ELR (cell line): ENCODE results near the gene ACOT7.
A peak's percentile ranks its signal among the peaks of the same experiment; 100 is the strongest.
"Not testable (repeated sequence)": the region's sequence is repeated elsewhere in the genome, so short reads cannot be mapped to it uniquely, and the experiment has no call there.

ENCODE experiments used
- DNase-seq: peaks from one replicate; pipeline ENCODE4 v3.0.0-alpha.2; 2015; ENCODE audit warnings: low read depth

ACOT7 gene, protein sequence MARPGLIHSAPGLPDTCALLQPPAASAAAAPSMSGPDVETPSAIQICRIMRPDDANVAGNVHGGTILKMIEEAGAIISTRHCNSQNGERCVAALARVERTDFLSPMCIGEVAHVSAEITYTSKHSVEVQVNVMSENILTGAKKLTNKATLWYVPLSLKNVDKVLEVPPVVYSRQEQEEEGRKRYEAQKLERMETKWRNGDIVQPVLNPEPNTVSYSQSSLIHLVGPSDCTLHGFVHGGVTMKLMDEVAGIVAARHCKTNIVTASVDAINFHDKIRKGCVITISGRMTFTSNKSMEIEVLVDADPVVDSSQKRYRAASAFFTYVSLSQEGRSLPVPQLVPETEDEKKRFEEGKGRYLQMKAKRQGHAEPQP

DNA sequence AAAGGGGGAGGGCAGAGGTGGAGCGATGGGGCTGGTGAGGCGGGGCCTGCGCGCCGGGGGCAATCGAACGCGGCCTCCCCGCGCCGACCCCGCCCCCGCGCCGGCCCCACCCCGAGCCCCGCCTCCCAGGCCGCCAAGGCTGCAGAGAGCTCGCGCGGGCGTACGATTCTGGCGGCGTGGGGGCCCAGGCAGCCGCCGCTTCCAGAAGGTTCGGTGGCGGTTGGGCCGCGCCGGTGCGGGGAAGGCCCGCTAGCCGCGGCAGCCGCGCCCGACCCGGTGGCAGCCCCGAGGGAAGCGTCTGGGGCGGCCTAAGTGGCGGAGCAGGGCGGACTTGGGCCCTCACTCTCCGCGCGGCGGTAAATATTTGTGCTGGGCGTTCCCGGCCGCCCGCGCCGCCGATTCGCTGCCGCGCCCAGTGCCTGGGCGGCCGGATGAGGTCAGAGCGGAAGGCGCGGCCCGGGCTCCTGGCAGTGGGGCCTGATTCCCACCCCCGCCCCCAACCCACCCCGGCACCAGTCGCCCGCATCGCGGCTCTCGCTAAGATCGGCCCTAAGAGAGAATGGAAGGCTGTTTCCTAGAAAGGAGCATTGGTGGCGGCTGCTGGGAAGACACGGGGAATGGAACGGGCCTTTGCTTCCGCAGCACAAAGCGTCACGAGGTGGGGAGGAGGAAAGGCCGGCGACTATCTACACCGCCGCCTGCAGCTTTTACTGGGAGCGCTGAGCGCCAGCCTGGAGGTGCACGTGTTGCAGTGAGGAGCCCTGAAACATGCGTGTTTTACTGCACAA is at the start of gene ACOT7:
ACOT7 (minus strand) TSS at position 368 of the 788 bp plus-strand sequence. CDS start 368 bp downstream, outside the sequence.
- DNase-seq: peak; percentile 87

DNA sequence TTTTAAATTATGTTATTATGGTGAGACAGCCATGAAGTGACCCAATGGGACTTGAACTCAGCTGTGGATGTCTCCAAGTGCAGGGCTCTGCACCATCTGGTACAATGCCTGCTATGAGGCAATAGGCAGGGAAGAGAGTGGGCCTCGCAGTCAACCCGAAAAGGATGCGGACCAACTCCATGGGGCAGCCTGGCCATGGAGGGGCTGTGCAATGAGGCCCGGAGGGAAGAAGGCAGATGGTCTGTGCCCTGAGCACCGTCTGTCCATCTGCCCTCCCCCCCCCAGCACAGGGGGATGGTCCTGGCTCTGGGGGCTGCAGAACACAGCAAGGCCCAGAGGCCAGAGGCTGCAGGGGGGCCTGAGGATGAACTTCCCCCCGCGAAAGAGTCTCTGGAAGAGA is 48.0 kb upstream of the ACOT7 start:
- no peak for DNase-seq

DNA sequence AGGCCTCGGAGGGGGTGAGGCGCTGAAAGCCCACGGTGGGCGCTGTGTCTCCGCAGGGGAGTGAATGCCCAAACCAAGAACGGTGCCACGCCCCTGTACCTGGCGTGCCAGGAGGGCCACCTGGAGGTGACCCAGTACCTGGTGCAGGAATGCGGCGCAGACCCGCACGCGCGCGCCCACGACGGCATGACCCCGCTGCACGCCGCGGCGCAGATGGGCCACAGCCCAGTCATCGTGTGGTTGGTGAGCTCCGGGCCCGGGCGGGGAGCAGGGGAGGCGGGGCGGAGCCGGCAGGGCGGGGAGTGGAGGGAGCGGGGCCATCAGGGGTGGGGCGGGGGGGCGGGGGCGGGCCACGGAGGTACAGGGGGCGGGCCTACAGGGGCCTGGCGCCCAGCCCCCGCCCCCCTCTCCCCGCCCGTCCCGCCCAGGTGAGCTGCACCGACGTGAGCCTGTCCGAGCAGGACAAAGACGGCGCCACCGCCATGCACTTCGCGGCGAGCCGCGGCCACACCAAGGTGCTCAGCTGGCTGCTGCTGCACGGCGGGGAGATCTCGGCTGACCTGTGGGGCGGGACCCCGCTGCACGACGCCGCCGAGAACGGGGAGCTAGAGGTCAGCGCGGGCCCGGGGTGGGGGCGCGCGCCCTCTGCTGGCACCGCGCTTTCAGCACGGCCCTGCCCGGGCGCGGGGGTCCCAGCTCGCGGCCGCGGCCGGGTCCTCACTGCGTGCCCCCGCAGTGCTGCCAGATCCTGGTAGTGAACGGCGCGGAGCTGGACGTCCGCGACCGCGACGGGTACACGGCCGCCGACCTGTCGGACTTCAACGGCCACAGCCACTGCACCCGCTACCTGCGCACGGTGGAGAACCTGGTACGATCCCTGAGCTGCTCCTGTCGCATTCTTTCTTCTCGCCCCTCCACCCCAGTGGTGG is 46.9 kb upstream of the ACOT7 start:
- peak; percentile 64 for DNase-seq

DNA sequence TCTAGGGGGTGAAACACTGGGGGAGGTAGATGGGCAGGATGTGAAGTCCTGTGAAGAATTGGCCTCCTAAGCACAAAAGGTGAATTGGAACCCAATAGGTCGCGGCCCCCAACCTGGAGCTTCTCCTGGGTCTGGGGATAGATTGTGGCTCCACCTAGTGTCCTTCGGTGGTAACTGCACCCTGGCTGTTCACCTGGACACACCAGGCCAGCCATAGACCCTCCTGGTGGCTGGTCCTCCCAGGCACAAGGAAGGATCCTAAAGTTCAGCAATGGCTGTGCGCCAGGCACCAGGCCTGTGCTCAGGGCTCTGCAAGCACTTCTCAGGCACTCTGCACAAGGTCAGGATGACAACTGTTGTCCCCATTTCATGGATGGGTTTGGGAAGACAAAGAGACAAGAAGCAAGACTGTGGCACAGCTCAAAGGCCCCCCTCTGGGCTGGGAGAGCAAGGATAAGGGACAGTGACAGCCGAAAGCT is 44.5 kb upstream of the ACOT7 start:
- peak; percentile 64 for DNase-seq

DNA sequence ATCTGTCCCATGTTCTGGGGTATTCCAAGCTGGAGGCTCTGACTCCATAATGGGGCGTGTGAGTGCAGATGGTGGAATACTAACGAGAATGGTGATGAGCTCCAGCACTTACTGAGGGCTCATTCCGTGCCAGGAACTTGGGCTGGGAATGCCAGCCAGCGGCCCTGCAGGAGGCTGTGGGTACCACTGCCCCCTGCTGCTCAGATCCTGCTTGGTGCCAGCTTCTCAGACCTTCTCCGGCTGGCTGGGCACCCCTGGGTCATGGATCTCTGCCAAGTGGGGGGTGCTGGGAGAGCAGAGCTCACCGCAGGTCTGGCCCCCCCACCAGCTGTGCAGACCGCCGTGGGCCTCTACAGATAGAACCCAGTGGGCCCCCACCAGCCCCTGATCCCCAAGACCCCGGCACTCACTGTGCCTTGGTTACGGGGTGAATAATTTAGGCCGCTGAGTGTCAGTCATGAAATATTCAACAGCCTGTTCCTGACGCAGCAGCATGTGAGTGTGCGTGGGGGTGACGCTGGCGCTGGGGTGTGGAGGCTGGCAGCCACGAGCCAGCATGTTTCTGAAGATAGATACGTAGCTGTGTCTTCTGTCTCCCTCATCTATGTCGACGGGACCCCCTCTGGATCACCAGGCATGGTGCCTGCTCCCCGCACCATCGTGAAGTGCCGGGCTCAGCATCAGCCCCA is 43.6 kb upstream of the ACOT7 start:
- not testable (repeated sequence) for DNase-seq

DNA sequence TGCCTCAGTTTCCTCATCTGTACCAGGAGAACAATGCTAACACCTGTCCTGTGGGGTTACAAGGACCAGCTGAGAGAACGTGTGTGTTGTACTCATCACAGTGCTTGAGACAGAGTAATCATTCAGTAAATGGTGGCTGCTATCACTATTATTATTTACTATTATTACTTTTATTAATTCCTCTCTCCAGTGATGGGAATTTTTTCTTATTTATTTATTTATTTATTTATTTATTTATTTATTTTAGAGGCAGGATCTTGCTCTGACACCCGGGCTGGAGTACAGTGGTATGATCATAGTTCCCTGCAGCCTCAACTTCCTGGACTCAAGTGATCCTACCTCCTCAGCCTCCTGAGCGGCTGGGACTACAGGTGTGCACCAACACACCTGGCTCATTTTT is 42.7 kb upstream of the ACOT7 start:
- not testable (repeated sequence) for DNase-seq

DNA sequence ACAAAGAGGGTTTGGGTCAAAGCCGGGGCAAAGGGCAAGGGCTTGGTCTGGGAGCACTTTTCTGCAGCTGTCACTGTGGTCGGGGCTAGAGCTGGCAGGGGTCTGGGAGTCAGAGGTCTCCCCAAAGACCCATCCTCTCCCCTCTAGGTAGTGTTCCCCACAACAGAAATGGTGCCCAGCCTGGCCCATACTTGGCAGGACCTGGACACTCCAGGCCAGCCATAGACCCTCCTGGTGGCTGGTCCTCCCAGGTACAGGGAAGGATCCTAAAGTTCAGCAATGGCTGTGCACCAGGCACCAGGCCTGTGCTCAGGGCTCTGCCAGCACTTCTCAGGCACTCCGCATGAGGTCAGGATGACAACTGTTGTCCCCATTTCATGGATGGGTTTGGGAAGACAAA is 42.0 kb upstream of the ACOT7 start:
- DNase-seq: no peak

DNA sequence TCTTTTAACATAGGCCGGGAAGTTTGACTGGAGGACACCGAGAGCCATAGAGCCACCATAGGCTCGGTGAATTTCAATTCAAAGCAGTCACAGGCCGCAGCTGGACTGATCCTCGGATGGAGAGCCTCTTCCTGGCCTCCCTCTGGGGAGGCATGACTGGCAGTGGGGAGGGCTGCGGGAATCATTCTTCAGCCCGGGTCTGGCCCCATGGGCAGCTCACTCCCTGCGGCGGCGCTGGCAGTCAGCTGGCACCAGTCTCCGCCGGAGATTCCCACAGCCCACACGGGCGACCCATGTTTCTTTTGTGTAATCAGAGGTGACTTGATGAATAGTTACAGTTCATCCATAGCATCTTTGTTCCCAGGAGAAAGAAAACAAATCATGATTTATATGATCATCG is 41.6 kb upstream of the ACOT7 start:
- no peak for DNase-seq

DNA sequence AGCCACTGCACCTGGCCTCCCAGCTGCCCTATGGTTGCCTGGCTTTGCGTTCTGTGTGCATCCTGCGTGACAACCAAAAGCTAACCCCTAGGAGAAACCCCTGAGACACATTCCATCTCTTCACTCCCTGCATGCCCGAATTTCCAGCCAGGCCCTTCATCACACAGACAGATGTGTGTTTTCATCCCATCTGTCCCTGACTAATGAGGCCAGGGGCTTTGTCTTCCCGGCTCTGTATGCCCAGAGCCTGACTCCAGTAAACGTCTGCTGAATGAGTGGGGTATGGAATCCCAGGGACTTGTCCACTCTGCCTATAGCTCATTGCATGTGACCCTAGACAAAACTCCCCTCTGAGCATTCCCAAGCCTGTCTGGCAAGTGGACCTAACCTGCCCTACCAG is 40.6 kb upstream of the ACOT7 start:
- DNase-seq: no peak

DNA sequence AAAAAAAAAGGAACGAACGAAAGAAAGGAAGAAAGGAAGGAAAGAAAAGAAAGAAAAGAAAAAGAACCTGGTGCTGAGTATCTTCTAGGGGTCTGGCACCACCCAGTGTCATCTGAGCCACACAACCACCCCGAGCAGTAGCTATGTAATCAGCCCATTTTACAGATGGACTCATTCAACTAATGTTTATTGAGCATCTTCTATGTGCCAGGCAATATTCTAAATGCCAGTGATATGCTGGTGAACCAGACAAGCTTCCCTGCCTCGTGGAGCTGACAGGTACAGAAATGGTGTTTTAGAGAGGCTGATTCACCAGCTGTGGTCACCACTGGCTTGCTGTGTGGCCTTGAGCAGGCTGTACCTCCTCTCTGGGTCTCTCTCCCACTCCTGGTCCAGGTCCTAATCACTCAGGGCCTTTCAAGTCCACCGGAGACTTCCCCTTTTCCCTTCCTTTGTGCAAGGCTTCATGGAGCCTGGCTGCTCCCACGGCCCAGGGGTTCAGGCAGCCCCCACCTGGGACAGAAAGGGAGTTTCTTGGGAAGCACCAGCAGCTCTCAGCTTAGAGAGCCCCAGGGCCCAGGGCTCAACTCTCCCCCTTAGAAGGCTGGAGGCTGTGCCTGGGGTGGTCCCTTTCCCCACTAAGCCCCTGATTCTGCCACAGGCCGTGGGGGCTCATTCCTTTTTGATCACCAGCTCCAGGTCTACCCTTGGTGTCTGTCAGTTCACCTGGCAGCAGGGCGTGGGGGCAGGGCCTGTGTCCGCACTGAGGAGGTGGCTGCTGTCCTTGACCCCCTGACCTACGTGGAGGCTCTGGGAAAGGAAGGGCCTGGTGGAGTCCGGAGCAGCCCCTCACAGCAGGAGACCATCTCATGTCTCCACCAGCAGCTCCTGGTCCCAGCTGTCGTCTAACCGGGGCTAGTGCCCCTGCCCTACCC is 38.3 kb upstream of the ACOT7 start:
- not testable (repeated sequence) for DNase-seq

DNA sequence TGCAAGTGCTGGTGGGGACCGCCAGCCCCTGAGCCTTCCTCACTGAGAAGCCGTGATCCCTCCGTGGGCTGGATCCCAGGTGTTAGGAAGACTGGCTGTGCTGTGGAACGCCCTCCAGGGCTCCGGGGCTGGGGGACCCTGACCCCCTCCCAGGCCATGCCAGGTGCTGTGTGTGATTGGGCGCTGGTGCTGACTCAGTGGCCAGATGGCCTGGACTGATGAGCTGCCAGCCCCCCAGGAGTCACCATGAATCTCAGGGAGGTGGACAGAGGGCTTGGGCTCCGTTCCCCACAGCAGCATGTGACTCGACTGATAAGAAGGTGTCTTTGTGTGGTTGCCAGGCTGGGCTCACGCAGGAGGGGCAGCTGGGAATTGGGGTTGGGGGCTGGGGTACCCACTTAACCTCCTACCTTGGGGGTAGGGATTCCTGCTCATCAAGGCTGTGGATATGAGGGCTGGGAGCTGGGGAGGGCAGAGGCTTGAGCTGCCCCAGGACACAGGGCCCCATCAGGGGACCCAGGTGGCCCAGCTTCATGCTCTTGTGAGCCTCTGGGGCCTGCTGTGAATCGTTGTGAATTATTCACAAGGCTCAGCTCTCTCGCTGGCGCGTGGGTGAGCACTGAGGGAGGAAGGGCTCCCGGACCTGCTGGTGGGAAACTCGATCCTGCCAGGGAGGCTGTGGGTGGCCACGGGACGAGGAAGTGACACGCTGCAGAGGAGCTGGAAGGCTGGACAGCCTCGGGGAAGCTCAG is 36.3 kb upstream of the ACOT7 start:
- DNase-seq: not testable (repeated sequence)

DNA sequence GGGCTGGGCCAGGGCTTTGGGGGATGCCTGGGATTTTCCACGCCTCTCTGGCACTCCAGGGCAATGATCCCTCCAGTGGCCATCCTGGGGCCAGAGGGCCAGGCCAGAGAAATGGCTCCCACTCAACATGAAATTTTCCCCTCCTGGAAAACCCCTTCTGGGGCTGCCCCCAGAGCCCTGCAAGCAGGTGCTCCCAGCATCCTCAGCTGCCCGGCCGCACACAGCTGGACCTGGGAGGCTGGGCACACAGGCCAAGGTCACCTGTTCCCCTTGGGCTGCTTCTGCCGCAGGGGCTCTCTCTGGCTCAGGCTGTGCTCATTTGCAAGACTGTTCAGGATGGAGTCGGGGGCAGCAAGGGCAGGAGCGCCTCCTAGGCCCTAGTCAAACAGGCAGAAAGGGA is 34.9 kb upstream of the ACOT7 start:
- DNase-seq: not testable (repeated sequence)

DNA sequence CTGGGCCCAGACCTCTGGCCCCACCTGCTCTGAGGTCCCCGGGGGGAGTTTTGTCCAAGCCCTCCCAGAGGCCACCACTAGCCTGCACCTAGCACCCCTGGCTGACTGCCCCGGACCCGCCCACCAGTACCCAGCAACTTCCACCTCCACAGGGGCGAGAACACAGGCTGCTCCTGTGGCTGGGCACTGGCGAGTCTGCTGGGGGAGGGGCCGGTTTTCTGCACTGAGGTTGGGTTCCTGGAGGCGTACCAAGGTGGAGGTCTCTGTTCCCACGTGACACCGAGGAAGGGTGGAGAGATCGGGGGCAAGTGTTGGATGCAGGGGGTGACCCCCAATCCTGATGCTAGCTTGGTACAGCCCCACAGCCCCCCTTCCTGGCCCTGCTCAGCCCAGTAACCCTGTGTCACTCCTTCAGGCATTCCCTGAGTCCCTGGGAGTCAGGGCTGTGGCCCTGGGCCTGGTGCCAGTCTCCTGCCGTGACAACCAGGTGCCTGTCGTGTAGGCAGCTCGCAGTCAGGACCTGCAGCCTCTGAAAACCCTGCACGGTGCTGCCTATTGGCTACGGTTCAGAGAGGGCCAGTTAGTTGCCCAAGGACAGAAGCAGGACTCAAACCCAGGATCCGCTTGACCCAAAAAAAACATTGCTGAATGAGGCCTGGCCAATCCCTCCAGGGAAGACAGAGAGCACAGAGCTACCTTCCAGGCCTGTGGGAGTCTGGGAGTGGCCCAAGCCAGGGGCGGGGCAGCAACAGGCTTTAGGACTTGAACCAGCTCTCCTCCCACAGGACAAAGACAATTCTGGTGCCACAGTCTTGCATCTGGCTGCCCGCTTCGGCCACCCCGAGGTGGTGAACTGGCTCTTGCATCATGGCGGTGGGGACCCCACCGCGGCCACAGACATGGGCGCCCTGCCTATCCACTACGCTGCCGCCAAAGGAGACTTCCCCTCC is 34.1 kb upstream of the ACOT7 start:
- no peak for DNase-seq

DNA sequence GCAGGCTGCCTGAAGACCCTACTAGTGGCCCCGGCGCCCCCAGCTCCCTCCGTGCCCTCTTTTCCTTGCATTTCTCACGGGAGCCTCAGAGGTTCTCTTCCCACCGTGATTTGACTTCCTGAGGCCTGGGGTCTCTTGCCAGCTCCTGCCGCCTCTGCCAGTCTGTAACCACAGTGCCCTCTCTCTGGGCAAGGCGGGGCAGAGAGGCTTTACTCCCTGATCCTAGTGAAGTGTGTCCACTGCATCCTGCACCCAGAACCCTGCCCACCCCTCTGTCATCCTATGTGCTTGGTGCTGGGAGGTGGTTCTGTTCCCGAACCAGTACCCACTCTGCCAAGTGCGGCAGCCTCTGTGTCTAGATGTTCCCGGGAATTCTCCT is 33.4 kb upstream of the ACOT7 start:
- no peak for DNase-seq

DNA sequence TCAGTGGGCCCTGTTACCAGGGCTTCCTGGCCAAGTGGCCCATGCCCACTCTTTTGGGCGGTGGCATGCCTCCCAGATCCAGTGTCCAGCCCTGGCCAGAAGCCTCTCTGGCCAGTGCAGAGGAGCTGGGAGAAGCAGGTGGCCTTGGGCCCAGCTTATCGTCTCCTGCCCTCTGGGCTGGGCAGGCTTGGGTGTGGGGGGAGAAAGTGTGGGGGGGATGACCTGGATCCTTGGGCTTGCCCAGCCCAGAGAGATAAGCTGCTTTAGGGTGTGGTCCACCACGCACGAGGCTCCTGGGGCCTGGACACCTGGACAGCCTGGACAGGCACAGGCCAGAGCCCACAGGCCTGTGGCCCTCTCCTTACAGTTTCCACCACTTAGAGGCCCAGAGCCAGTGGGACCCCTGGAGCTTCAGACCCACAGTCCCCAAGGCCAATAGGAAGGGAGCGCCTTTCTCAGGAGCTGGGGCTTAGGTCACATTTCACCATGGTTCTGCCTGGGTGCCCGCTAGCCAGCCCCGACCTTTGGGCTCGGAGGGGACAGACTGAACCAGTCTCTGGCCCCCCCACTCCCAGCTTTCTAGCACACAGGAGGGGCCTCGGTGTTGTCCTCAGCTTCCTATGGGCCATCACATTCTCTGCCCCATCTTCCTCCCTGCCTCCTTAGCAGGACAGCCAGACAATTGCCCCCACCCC is 32.9 kb upstream of the ACOT7 start:
- no peak for DNase-seq

DNA sequence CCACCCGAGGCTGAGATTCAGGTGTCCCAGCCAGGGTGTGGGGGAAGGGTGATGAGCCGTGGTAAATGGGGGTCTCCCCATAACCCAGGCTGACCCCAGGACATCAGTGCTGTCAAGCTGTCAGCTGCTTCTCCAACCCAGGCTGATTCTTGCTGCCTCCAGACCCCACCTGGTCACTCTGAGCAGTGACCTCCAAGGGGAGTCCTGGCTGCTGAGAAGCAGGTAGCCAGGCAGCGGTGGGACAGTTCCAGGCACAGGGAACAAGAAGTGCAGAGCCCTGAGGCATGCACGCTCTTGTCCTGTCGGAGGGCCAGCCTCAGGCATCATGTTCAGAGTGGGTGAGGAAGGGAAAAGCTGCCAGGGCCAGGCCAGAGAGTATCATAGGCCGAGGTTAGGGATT is 32.1 kb upstream of the ACOT7 start:
- no peak for DNase-seq

DNA sequence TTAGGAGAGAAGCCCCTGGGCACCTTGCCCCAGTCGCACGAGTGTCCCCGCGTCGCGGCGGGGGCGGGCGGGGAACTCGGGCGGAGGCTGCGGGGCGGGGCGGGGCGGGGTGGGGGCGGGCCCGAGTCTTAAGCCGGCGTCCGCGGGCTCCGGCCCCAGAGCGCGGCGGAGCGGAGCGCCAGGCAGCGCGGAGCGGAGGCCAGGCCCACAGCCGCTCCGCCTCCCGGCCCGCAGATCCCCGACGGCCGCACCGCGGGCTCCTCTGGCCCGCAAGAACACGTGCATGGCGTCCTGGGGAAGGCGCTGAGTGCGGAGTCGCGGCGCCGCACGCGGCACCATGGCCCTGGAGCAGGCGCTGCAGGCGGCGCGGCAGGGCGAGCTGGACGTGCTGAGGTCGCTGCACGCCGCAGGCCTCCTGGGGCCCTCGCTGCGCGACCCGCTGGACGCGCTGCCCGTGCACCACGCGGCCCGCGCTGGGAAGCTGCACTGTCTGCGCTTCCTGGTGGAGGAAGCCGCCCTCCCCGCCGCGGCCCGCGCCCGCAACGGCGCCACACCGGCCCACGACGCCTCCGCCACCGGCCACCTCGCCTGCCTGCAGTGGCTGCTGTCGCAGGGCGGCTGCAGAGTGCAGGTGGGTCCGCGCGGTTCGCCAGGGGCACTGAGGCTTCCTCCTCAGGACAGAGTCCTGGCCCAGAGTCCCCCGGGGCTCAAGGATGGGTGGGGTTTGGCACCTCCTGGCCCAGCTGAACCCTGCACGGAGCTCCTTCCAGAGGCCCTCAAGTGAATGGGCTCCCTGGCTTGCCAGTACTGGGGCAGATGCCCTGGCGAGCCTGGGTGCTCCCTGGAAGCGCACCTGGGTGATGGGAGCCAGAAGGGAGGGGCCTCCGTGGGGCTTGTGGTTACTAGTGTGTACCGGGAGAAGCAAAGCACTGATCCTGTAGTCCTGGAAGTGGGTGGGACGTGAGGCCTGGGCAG is 31.3 kb upstream of the ACOT7 start, which contains the start of gene ESPN:
ESPN (plus strand) TSS at position 158 of the 975 bp plus-strand sequence; CDS start at position 338, 180 bp downstream.
- no peak for DNase-seq
